Esophagus squamous epithelium (tissue), 5 donors: Measurements from ENCODE around the gene SUMO2. TPM values are rescaled to one million over a fixed set of nuclear protein-coding genes. Genes with fewer than 3 reads are reported as not detected.

ENCODE experiments used
- DNase-seq: peaks from one replicate; lab custom pipeline; 2025; lab: John Stamatoyannopoulos, UW
- H3K27ac ChIP-seq, 4 donors: fragments of 200-600 bp; sonication (generic); one replicate each; pipeline ENCODE4 v1.5.1; 2016 to 2019; ENCODE audit warnings: mild to moderate bottlenecking in 1 of 4
- H3K27me3 ChIP-seq, 4 donors: fragments of 200-600 bp; sonication (generic); 1 replicate in 3 of 4; 2 replicates in 1 of 4; pipeline versions ENCODE4 v1.5.1 to v1.6.0; 2017 to 2021; ENCODE audit warnings: antibody characterized with exemption in 1 of 4
- H3K36me3 ChIP-seq, 3 donors: fragments of 200-600 bp; sonication (generic); one replicate each; pipeline ENCODE4 v1.5.1; 2016 to 2019
- H3K4me1 ChIP-seq, 3 donors: fragments of 200-600 bp; sonication (generic); one replicate each; pipeline ENCODE4 v1.5.1; 2017 to 2019
- H3K4me3 ChIP-seq, 4 donors: fragments of 200-600 bp; sonication (generic); 1 replicate in 3 of 4; 2 replicates in 1 of 4; pipeline ENCODE4 v1.5.1; 2016 to 2019; ENCODE audit warnings: mild to moderate bottlenecking in 2 of 4, moderate library complexity in 1 of 4
- H3K9me3 ChIP-seq, 3 donors: fragments of 200-600 bp; sonication (generic); one replicate each; pipeline ENCODE4 v1.5.1; 2016 to 2019
- CTCF ChIP-seq, 6 experiments: fragments of 450-650 bp in 4 of 6; fragments of 200-600 bp in 2 of 6; sonication (generic) in 2 of 6; IDR thresholded peaks; one replicate each; pipeline ENCODE4 v1.5.1; 2016 to 2019; ENCODE audit warnings: antibody characterized with exemption in 6 of 6, mild to moderate bottlenecking in 4 of 6, moderate library complexity in 4 of 6
- POLR2A ChIP-seq, 4 donors: fragments of 450-650 bp; IDR thresholded peaks; one replicate each; pipeline ENCODE4 v1.6.1; 2017; ENCODE audit warnings: antibody characterized with exemption in 4 of 4, mild to moderate bottlenecking in 4 of 4, moderate library complexity in 3 of 4
- WGBS, 2 donors: methylation state at CpG; one replicate each; pipeline ENCODE4 v1.1.5; 2018; 5-methylcytosine and 5-hydroxymethylcytosine counted together
- intact Hi-C: fragments of 100-400 bp; cut with DNase I; formaldehyde crosslinking; loops from one replicate; pipeline ENCODE4 v1.15.0; 2022
- total RNA-seq, 4 donors: library from RNA; depleted of rRNA; stranded (reverse); fragments of >200 nt; gene quantifications; one replicate each; pipeline ENCODE4 v1.1.0, GENCODE V29; 2016
- donor health status: DM: yes; HTN: yes; CAD: no.

The SUMO2 gene
- total RNA-seq, 4 donors from 2014 or later: 49.5 to 110 (median 69.5) TPM

DNA sequence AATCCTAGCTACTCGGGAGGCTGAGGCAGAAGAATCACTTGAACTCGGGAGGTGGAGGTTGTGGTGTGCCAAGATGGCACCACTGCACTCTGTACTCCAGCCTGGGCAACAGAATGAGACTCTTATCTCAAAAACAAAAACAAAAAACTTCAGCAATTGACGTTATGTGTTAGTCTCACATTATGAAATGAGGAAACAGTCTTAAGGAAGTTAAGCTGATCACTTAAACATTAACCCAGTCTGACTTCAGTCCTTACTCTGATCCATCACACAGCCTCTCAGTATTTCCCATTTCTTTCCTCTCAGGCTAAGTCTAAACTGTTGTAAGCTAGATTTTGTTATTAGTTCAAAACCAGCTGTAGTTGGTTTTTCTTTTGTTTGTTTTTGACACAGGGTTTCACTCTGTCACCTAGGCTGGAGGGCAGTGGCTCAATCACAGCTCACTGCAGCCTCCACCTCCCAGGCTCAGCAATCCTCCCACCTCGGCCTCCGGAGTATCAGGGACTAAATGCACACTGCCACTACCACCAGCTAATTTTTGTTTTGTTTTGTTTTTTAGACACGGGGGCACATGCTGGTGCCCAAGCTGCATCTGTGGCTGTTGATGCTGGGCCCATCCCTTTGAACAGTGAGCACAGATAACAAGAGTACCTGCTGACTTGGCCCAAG, 34.7 kb downstream of the SUMO2 start:
- Histone ChIP-seq H3K4me1 (peaks cover 4 to 30% (median 6%) of the 10 kb centered on the region in 3 donors), H3K4me3 (no peak overlapping the region), H3K36me3 (peaks cover 0 to 56% (median 22%) of the 10 kb centered on the region in 3 donors), H3K27me3 (no peaks in the 10 kb centered on the region), H3K27ac (no peak overlapping the region), H3K9me3 (no peaks in the 10 kb centered on the region)
- 78 to 85% methylated on average over 5 to 6 of the region's 6 CpGs for WGBS, 2 donors
- intact Hi-C loops: no loop called here
- DNase-seq: no peak
- no peak for TF ChIP-seq POLR2A (IDR thresholded peaks at IDR 0.05)
- no peak for TF ChIP-seq CTCF (IDR thresholded peaks at IDR 0.05)

- H3K27me3 ChIP-seq: no peaks in the 10 kb centered on the region
- H3K36me3 ChIP-seq: peaks cover 3 to 63% (median 22%) of the 10 kb centered on the region in 3 donors
- no peaks in the 10 kb centered on the region for H3K9me3 ChIP-seq
- 76 to 79% methylated on average over 3 of the region's 3 CpGs for WGBS, 2 donors
- TF ChIP-seq CTCF (IDR thresholded peaks at IDR 0.05): no peak
- no peak for TF ChIP-seq POLR2A (IDR thresholded peaks at IDR 0.05)
- H3K4me3 ChIP-seq: no peak overlapping the region
- intact Hi-C loops: no loop called here
- H3K4me1 ChIP-seq: peaks cover 0 to 29% (median 0%) of the 10 kb centered on the region in 3 donors
- DNase-seq: no peak
- H3K27ac ChIP-seq: no peak overlapping the region
Observed at GRCh38 chr17:75146592-75146991, 36.2 kb downstream of the SUMO2 start.

- no peak for DNase-seq
- Histone ChIP-seq H3K9me3 (no peaks in the 10 kb centered on the region), H3K36me3 (peaks cover 3 to 79% (median 22%) of the 10 kb centered on the region in 3 donors), H3K27me3 (no peaks in the 10 kb centered on the region), H3K27ac (no peak overlapping the region), H3K4me3 (no peak overlapping the region), H3K4me1 (peaks cover 0 to 23% (median 0%) of the 10 kb centered on the region in 3 donors)
- WGBS, 2 donors: 76 to 83% methylated on average over 5 to 11 of the region's 11 CpGs
- intact Hi-C loops: no loop called here
- TF ChIP-seq POLR2A (IDR thresholded peaks at IDR 0.05): no peak
- no peak for TF ChIP-seq CTCF (IDR thresholded peaks at IDR 0.05)
Observed at GRCh38 chr17:75144816-75145512, 37.8 kb downstream of the SUMO2 start.

GRCh38 chr17:75142236-75142971, 40.4 kb downstream of the SUMO2 start:
- Histone ChIP-seq H3K4me1 (peaks cover 0 to 23% (median 0%) of the 10 kb centered on the region in 3 donors), H3K27ac (peak overlapping the region in 3 of 4 donors; percentile 25 to 64 (median 56)), H3K9me3 (no peaks in the 10 kb centered on the region), H3K36me3 (peaks cover 3 to 78% (median 22%) of the 10 kb centered on the region in 3 donors), H3K27me3 (no peaks in the 10 kb centered on the region), H3K4me3 (no peak overlapping the region)
- 65 to 72% methylated on average over 11 of the region's 13 CpGs for WGBS, 2 donors
- TF ChIP-seq POLR2A (IDR thresholded peaks at IDR 0.05): no peak
- TF ChIP-seq CTCF (IDR thresholded peaks at IDR 0.05): peak in 2 of 6 experiments; percentile 5 to 30
- intact Hi-C loops: no loop called here
- no peak for DNase-seq
